HEK293 (cell line): Measurements from ENCODE around the gene IL23R.
A peak's percentile ranks its signal among the peaks of the same experiment; 100 is the strongest.

ENCODE experiments used
- CTCF ChIA-PET: fragments of 350-600 bp; formaldehyde crosslinking; extraction: SDS; loops from one replicate; lab custom pipeline; 2021; ENCODE audit warnings: antibody characterized with exemption; lab: Yijun Ruan, JAX
- POLR2A ChIA-PET: fragments of 300-600 bp; formaldehyde crosslinking; extraction: SDS; loops from one replicate; lab custom pipeline; 2020; ENCODE audit warnings: antibody characterized with exemption, inconsistent platforms; lab: Yijun Ruan, JAX
- H3K27ac ChIP-seq: fragments of 200-500 bp; sonication (Bioruptor generic); 2 replicates; pipeline ENCODE4 v1.5.1; 2014; ENCODE audit warnings: low read depth, low read length, control low read depth, inconsistent platforms; ENCODE audit errors: extremely low read depth
- H3K36me3 ChIP-seq, 2 experiments: fragments of 200-500 bp in 1 of 2; sonication (Bioruptor generic) in 1 of 2; 1 replicate in 1 of 2; 2 replicates in 1 of 2; pipeline ENCODE4 v1.5.1; 2014 to 2017; ENCODE audit warnings: inconsistent platforms in 2 of 2, low read length in 2 of 2; ENCODE audit not compliant: control insufficient read depth in 2 of 2, insufficient read depth in 1 of 2
- H3K4me1 ChIP-seq: fragments of 200-500 bp; sonication (Bioruptor generic); 2 replicates; pipeline ENCODE4 v1.5.1; 2014; ENCODE audit warnings: mild to moderate bottlenecking, low read length, inconsistent platforms; ENCODE audit not compliant: control insufficient read depth, insufficient read depth
- H3K4me3 ChIP-seq: 2 replicates; pipeline ENCODE4 v1.5.1; 2011; ENCODE audit warnings: low read depth, mild to moderate bottlenecking, control low read depth, low read length, moderate library complexity
- H3K9me3 ChIP-seq: fragments of 200-500 bp; sonication (Bioruptor generic); 2 replicates; pipeline ENCODE4 v1.5.1; 2014; ENCODE audit warnings: low read depth, low read length, inconsistent platforms; ENCODE audit not compliant: control insufficient read depth, insufficient read depth
- KLF1 ChIP-seq: fragments of 450-650 bp; formaldehyde crosslinking; IDR thresholded peaks from 2 replicates; pipeline ENCODE4 v1.5.1; 2016; ENCODE audit warnings: missing biosample characterization, missing genetic modification characterization
- PRDM4 ChIP-seq: fragments of 450-650 bp; formaldehyde crosslinking; IDR thresholded peaks from 2 replicates; pipeline ENCODE4 v1.5.1; 2017; ENCODE audit warnings: missing biosample characterization, missing genetic modification characterization
- ZBTB26 ChIP-seq: fragments of 450-650 bp; formaldehyde crosslinking; optimal IDR thresholded peaks from 2 replicates; pipeline ENCODE3; 2016; ENCODE audit warnings: missing biosample characterization, mild to moderate bottlenecking, missing genetic modification characterization
- ZFP41 ChIP-seq: fragments of 450-650 bp; formaldehyde crosslinking; IDR thresholded peaks from 2 replicates; pipeline ENCODE4 v1.5.1; 2016; ENCODE audit warnings: missing biosample characterization, missing genetic modification characterization, borderline replicate concordance
- ZNF121 ChIP-seq: fragments of 450-650 bp; formaldehyde crosslinking; IDR thresholded peaks from 2 replicates; pipeline ENCODE4 v1.5.1; 2016; ENCODE audit warnings: missing biosample characterization, missing genetic modification characterization
- ZNF23 ChIP-seq: fragments of 450-650 bp; formaldehyde crosslinking; IDR thresholded peaks from 2 replicates; pipeline ENCODE4 v1.5.1; 2016; ENCODE audit warnings: missing biosample characterization, missing genetic modification characterization, borderline replicate concordance
- ZNF350 ChIP-seq: fragments of 450-650 bp; formaldehyde crosslinking; IDR thresholded peaks from 2 replicates; pipeline ENCODE4 v1.5.0; 2017; ENCODE audit warnings: missing biosample characterization, mild to moderate bottlenecking, missing genetic modification characterization
- ZNF514 ChIP-seq: fragments of 450-650 bp; formaldehyde crosslinking; IDR thresholded peaks from 2 replicates; pipeline ENCODE4 v1.5.1; 2016; ENCODE audit warnings: missing biosample characterization, missing genetic modification characterization
- ZNF610 ChIP-seq: fragments of 450-650 bp; formaldehyde crosslinking; IDR thresholded peaks from 2 replicates; pipeline ENCODE4 v1.5.1; 2016; ENCODE audit warnings: missing biosample characterization, missing genetic modification characterization, borderline replicate concordance
- ZNF621 ChIP-seq: fragments of 450-650 bp; formaldehyde crosslinking; IDR thresholded peaks from 2 replicates; pipeline ENCODE4 v1.5.1; 2017; ENCODE audit warnings: missing biosample characterization, missing genetic modification characterization
- ZNF658 ChIP-seq: fragments of 450-650 bp; formaldehyde crosslinking; IDR thresholded peaks from 2 replicates; pipeline ENCODE4; 2016; ENCODE audit warnings: missing biosample characterization, missing genetic modification characterization
- ZSCAN16 ChIP-seq: fragments of 450-650 bp; formaldehyde crosslinking; IDR thresholded peaks from 2 replicates; pipeline ENCODE4 v1.5.1; 2016; ENCODE audit warnings: missing biosample characterization, missing genetic modification characterization
- TF ChIP-seq, protein P1 (sequence below): fragments of 450-650 bp; formaldehyde crosslinking; conservative IDR thresholded peaks from 2 replicates; pipeline ENCODE4 v1.5.1; 2016; ENCODE audit warnings: low read depth, missing biosample characterization, missing genetic modification characterization

The IL23R gene

GRCh38 chr1:67213948-67214347 lies 47.7 kb downstream of the IL23R start:
- no peaks in the 10 kb centered on the region for H3K4me1 ChIP-seq
- no peaks in the 10 kb centered on the region for H3K36me3 ChIP-seq
- H3K27ac ChIP-seq, result no peak overlapping the region
- no peak overlapping the region for H3K4me3 ChIP-seq
- POLR2A ChIA-PET, result interaction anchor here (1.1 kb wide), 1 partner anchor 216 kb away, joined by 3 read pairs; the partner anchor contains the start of gene SERBP1
- CTCF ChIA-PET, result interaction anchor here (0.6 to 6.2 kb wide), 37 partner anchors 8 to 547 kb away, joined by 3 to 65 read pairs (median 4); no protein-coding TSS in a partner anchor
- TF ChIP-seq ZNF350 (tag by site-specific recombination) (no peak), KLF1 (no peak), ZNF610 (tag by site-specific recombination) (no peak), ZNF121 (tag by site-specific recombination) (peak; percentile 83), ZNF23 (tag by site-specific recombination) (no peak)
- H3K9me3 ChIP-seq, result no peaks in the 10 kb centered on the region

DNA sequence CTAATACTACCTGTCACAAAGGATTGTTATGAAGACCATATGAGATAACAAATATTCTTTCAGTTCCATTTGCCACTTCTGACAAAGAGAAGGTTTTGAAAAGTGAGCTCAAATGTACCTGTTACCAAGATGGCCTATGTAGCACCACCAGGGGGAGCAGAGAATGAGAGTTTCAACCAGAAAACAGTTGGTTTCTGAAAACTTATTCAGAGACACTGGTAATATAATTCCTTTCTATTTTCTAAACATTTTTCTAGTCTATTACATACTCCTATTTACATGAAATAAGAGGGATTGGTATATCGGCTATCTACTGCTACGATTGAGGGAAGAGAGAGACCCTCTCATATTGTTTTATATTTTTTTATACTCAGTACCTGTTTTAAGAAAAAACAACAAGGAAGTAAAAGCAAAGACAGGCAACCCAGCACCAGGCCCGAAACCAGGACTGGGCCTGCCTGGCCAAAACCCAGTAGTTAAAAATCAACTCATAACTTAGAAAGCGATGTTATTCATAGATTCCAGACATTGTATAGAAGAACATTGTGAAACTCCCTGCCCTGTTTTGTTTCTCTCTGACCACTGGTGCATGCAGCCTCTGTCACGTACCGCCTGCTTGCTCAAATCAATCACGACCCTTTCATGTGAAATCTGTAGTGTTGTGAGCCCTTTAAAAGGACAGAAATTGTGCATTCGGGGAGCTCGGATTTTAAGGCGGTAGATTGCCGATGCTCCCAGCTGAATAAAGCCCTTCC lies 48.3 kb downstream of the IL23R start:
- ChIA-PET POLR2A (no interaction called here), CTCF (interaction anchor here (0.6 to 6.2 kb wide), 29 partner anchors 8 to 470 kb away, joined by 3 to 65 read pairs (median 6); no protein-coding TSS in a partner anchor)
- TF ChIP-seq PRDM4 (tag by site-specific recombination), result peak; percentile 64
- TF ChIP-seq ZBTB26, result no peak
- H3K27ac ChIP-seq, result no peak overlapping the region
- no peaks in the 10 kb centered on the region for H3K4me1 ChIP-seq
- no peak overlapping the region for H3K4me3 ChIP-seq
- no peaks in the 10 kb centered on the region for H3K9me3 ChIP-seq
- H3K36me3 ChIP-seq, result no peaks in the 10 kb centered on the region

DNA sequence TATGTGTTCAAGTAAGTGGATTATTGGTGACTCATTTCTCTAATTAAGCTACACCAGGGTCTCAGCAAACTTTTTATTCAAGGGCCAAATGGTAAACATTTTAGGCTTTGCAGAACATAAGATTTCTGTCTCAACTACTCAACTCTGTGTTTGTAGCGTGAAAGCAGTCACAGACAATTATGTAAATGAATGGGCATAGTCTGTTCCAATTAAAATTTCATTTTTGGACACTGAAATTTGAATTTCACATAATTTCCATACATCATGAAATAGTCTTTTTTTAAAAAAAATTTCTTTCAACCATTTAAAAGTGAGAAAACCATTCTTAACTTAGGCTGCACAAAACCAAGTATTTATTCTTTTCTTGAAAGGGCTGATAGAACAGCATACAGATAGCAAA lies 50.1 kb downstream of the IL23R start:
- H3K27ac ChIP-seq, result no peak overlapping the region
- ChIA-PET POLR2A (no interaction called here), CTCF (interaction anchor here (0.6 to 5.7 kb wide), 7 partner anchors 8 to 770 kb away, joined by 3 to 65 read pairs (median 3); no protein-coding TSS in a partner anchor)
- no peaks in the 10 kb centered on the region for H3K9me3 ChIP-seq
- no peaks in the 10 kb centered on the region for H3K36me3 ChIP-seq
- no peak overlapping the region for H3K4me3 ChIP-seq
- no peaks in the 10 kb centered on the region for H3K4me1 ChIP-seq
- no peak for TF ChIP-seq ZFP41 (tag by site-specific recombination)
- no peak for TF ChIP-seq ZSCAN16 (tag by site-specific recombination)
- no peak for TF ChIP-seq ZNF621 (tag by site-specific recombination)
- TF ChIP-seq, all 188 proteins: peak for 0

DNA sequence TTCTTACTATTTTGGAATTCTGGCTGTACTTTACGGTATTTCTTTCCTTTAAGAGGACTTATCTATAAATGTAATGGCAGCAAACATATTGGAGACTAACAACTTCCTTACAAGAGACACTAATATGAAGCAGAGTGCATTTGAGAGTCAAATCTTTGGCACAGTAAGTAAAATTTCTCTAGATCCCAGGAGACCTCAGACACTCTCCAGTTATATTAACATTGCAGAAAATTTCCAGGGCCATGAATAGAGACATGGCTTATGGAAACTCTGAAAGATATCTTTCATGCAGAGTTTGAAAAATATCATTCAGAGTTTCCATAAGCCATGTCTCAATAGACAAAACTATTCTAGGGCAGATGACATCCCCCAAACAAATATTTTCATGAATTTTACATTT lies 51.2 kb downstream of the IL23R start:
- no peak overlapping the region for H3K27ac ChIP-seq
- no peak overlapping the region for H3K4me3 ChIP-seq
- H3K9me3 ChIP-seq, result no peaks in the 10 kb centered on the region
- ChIA-PET CTCF (interaction anchor here (0.5 to 0.9 kb wide), 2 partner anchors 8 to 266 kb away, joined by 3 to 6 read pairs; no protein-coding TSS in a partner anchor), POLR2A (no interaction called here)
- H3K4me1 ChIP-seq, result no peaks in the 10 kb centered on the region
- no peaks in the 10 kb centered on the region for H3K36me3 ChIP-seq
- TF ChIP-seq ZNF658 (tag by site-specific recombination) (no peak), PRDM4 (tag by site-specific recombination) (no peak), ZNF514 (no peak)
- TF ChIP-seq, protein P1, sequence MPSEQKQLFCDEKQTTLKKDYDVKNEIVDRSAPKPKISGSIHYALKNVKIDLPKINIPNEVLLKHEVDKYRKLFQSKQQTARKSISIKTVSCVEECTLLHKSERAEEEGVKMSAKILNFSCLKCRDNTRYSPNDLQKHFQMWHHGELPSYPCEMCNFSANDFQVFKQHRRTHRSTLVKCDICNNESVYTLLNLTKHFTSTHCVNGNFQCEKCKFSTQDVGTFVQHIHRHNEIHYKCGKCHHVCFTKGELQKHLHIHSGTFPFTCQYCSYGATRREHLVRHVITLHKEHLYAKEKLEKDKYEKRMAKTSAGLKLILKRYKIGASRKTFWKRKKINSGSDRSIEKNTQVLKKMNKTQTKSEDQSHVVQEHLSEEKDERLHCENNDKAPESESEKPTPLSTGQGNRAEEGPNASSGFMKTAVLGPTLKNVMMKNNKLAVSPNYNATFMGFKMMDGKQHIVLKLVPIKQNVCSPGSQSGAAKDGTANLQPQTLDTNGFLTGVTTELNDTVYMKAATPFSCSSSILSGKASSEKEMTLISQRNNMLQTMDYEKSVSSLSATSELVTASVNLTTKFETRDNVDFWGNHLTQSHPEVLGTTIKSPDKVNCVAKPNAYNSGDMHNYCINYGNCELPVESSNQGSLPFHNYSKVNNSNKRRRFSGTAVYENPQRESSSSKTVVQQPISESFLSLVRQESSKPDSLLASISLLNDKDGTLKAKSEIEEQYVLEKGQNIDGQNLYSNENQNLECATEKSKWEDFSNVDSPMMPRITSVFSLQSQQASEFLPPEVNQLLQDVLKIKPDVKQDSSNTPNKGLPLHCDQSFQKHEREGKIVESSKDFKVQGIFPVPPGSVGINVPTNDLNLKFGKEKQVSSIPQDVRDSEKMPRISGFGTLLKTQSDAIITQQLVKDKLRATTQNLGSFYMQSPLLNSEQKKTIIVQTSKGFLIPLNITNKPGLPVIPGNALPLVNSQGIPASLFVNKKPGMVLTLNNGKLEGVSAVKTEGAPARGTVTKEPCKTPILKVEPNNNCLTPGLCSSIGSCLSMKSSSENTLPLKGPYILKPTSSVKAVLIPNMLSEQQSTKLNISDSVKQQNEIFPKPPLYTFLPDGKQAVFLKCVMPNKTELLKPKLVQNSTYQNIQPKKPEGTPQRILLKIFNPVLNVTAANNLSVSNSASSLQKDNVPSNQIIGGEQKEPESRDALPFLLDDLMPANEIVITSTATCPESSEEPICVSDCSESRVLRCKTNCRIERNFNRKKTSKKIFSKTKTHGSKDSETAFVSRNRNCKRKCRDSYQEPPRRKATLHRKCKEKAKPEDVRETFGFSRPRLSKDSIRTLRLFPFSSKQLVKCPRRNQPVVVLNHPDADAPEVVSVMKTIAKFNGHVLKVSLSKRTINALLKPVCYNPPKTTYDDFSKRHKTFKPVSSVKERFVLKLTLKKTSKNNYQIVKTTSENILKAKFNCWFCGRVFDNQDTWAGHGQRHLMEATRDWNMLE (tag by site-specific recombination), result no peak
